Fibroblast of peridontal ligament (primary cell): ENCODE measurements around the gene BCL6B.
"Not testable (repeated sequence)": the region's sequence is repeated elsewhere in the genome, so short reads cannot be mapped to it uniquely, and the experiment has no call there.

Experiments used
- DNase-seq: peaks from one replicate; pipeline ENCODE4 v3.0.0-alpha.2; 2010; ENCODE audit errors: extremely low read depth

The BCL6B gene, protein sequence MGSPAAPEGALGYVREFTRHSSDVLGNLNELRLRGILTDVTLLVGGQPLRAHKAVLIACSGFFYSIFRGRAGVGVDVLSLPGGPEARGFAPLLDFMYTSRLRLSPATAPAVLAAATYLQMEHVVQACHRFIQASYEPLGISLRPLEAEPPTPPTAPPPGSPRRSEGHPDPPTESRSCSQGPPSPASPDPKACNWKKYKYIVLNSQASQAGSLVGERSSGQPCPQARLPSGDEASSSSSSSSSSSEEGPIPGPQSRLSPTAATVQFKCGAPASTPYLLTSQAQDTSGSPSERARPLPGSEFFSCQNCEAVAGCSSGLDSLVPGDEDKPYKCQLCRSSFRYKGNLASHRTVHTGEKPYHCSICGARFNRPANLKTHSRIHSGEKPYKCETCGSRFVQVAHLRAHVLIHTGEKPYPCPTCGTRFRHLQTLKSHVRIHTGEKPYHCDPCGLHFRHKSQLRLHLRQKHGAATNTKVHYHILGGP

GRCh38 chr17:7022781-7023571 is at the start of gene BCL6B:
BCL6B (plus strand) TSS chr17:7023050; CDS start chr17:7023672, 622 bp downstream.
- no peak for DNase-seq

DNA sequence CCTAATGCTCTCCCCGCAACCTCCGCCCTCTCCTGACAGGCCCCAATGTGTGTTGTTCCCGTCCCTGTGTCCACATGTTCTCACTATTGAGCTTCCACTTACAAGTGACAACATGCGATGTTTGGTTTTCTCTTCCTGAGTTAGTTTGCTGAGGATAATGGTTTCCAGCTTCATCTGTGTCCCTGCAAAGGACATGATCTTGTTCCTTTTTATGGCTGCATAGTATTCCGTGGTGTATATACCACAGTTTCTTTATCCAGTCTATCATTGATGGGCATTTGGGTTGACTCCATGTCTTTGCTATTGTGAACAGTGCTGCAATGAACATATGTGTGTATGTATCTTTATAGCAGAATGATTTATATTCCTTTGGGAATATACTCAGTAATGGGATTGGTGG is 43.4 kb upstream of the BCL6B start:
- not testable (repeated sequence) for DNase-seq

- no peak for DNase-seq
Measured at GRCh38 chr17:6981426-6981825, 41.4 kb upstream of the BCL6B start.

DNA sequence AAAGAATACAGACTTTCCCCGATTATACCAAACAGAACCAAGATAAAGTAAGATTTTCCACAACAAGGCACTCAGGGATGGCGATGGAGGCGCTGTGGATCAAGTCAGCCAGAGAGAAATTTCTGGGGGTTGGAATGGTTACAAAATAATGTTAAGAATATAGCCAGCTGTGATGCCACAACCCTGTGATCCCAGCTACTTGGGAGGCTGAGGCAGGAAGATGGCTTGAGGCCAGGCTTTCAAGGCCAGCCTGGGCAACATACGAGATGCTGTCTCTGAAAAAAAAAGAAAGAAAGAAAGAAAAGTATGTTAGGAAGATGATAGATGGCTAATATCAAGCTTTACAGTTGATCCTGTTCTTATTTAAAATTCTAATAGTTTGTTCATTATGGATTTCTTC is 37.6 kb upstream of the BCL6B start:
- peak; percentile 25 for DNase-seq

DNA sequence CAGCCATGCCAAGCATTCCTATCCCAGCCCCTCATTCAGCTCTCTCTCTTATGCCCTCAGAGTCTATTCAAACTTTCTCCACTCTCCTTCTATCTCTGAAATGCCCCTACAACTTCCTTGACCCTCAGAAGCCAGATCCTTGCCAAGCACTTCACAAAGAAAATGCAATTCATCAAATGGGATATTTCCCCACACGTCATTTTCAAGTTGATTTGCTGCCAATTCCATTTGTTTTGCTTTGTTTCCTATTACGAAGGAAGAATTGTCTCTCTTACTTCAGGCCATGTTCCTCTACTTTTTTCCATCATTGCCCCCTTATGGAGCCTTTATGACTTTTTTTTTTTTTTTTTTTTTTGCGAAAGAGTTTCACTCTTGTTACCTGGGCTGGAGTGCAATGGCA is 36.2 kb upstream of the BCL6B start:
- no peak for DNase-seq

- no peak for DNase-seq
Measured at GRCh38 chr17:6989779-6990178, 33.1 kb upstream of the BCL6B start.

GRCh38 chr17:6993613-6994056 is 29.2 kb upstream of the BCL6B start:
- not testable (repeated sequence) for DNase-seq

DNA sequence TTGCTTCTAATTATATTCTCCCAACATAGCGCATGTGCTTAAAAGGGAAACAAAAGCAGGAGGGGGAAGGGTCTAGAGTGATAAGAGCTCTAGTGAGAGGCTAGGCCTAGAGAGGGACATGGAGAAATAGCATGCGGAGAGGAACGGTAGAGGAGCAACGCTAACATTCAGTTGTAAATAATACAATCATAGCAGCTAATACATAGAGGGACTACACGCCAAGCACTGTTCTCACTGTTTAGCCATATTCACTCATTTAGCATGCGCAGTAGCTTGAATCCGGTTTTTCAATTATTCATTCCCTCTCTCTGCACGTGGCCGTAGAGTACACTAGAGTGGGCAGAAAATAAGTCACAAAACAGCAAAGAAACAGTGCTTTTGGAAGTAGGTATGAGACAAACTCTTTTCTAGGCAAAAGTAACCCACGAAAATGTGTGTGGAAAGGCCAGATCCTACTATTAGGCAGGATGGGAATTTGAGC is 28.7 kb upstream of the BCL6B start:
- DNase-seq, result no peak

DNA sequence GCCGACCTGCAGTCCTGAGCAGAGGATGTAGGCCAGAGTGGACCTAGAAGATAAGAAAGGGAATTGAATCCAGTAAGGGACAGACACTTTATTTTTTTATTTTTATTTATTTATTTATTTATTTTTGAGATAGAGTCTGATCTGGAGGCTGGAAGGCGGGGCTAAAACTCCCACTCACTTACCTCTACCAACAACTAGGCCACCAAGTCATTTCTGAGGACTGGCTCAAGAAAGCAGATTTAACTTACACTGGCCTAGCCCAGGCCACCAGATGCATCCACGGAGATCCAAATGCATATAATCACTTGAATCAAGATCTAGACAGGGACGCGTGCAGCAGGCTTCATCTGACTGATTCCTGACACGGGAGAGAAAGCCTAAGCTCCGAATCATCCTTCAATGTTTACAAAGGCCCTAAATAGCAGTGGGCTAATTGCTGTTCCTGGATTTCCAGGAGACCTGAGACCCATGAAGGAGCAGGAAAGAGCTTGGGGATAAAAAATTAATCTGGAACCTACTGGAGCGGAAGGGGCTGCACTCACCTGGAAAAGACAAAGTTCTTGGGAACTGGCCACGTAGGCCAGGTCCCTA is 28.1 kb upstream of the BCL6B start:
- DNase-seq, result peak; percentile 18

DNA sequence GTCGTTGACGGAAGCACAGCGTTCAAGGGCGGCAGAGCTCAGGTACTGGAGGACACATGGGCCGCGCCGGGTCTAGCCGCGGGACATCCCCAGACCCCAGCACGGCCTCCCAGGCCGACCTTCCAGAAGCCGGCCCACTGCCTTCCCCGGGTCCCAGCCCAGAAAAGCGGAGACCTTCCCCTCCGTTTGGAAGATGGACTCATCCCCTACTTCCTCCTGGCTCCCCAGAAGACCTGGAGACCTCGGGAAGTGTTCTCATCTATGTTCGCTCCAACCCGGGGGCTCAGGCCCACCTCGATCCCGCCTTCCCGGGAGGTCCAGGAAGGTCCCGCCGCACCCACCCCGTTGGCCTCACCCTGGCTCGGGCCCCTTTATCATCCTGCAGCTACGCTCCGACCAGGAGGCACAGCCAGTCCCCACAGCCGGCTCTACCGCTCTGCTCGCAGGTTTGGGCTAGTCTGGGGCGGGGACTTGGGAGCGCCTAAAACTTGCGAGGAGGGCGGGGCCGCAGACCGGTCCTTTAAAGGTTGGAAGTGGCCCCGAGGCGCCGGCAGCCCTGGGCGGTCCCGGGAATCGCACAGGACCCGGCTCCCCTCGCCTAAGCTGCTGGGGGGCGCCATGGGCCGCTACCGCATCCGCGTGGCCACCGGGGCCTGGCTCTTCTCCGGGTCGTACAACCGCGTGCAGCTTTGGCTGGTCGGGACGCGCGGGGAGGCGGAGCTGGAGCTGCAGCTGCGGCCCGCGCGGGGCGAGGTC is 27.2 kb upstream of the BCL6B start, which contains the start of gene ALOX12:
TSS of gene ALOX12 (plus strand) at position 550 of the 756 bp plus-strand sequence. CDS start at position 619, 69 bp downstream.
- DNase-seq, result no peak

DNA sequence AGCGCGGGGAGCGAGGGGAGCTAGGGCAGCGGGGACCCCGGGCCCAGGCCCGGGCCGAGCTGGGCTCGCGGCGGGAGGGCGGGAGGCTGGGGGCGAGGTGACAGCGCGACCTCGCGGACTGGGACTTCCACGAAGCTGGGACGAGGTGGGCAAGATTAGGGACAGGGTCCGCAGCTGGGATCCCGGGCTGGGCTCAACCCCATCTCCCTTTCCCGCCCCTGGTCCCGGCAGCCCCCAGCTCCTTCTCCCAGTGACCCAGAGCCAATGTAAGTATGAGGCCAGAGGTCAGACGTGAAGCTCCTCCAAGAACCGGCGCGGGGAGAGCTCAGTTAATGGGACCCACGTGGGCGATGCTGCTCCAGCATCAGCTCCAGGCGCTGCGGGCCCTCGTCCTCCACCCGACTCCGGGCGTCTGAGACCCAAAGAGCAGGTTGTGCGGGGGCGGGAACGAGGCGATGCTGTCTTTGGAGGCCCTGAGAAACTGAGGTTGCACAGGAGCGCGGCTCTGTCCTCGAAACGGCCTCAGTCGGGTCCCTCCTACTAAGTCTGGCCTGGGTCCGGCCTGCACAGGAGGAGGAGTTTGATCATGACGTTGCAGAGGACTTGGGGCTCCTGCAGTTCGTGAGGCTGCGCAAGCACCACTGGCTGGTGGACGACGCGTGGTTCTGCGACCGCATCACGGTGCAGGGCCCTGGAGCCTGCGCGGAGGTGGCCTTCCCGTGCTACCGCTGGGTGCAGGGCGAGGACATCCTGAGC is 26.4 kb upstream of the BCL6B start:
- no peak for DNase-seq

- no peak for DNase-seq
Measured at GRCh38 chr17:6997171-6997570, 25.7 kb upstream of the BCL6B start.

GRCh38 chr17:6998855-6999508 is 23.9 kb upstream of the BCL6B start:
- DNase-seq, result no peak

DNA sequence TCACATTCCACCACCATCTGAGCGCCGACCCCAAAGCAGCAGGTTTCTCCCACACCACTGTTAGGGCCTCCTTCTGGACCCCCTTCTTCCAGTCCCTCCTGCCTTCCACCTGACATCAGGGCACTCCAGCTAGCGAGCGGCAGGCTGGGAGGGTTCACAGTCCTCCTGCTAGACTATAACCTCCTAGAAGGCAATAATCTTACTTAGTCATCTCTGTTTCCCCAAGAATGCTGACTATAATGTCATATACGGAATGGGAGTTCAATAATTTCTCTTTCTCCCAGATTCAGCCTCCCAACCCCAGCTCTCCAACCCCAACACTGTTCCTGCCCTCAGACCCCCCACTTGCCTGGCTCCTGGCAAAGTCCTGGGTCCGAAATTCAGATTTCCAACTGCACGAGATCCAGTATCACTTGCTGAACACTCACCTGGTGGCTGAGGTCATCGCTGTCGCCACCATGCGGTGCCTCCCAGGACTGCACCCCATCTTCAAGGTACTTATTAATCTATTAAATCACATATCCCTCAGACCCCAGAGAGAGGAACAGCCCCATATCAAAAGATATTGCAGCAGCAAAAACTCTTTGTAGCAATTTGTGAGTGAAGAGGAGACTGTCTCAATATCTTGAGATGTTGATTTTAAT is 21.4 kb upstream of the BCL6B start:
- peak; percentile 20 for DNase-seq

DNA sequence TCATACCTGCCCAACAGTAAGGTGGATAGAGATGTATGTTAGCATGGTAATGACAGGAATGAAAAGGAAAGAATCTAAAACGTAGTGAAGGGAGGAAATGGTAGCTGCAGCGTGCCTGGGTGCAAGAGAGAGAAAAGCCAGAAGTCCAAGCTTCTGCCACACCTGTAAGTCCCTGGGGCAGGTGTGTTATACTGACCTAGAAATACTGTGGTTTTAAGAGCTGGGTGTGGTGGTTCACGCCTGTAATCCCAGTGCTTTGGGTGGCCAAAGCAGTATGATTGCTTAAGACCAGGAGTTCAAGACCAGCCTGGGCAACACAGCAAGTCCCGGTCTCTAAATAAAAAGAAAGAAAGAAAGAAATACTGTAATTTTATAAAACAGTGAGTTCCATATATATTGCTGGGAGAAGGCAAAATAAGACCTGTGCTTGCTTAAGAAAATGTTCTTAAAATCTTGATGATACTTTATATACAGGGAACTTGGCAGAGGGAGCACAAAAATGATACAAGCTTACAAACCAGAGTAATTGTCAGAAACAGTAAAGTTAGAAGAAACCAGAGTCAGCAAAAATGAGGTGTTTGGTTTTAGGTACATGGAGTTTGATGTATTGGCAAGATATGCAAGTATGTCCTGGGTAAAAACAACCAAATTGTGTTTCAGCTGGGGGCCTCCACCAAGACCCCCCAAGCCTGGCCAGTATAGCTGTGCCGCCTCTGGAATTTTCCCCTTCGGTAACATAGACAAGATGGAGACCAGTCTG is 20.4 kb upstream of the BCL6B start:
- DNase-seq, result no peak

- DNase-seq, result no peak
Measured at GRCh38 chr17:7003745-7004144, 19.1 kb upstream of the BCL6B start.

DNA sequence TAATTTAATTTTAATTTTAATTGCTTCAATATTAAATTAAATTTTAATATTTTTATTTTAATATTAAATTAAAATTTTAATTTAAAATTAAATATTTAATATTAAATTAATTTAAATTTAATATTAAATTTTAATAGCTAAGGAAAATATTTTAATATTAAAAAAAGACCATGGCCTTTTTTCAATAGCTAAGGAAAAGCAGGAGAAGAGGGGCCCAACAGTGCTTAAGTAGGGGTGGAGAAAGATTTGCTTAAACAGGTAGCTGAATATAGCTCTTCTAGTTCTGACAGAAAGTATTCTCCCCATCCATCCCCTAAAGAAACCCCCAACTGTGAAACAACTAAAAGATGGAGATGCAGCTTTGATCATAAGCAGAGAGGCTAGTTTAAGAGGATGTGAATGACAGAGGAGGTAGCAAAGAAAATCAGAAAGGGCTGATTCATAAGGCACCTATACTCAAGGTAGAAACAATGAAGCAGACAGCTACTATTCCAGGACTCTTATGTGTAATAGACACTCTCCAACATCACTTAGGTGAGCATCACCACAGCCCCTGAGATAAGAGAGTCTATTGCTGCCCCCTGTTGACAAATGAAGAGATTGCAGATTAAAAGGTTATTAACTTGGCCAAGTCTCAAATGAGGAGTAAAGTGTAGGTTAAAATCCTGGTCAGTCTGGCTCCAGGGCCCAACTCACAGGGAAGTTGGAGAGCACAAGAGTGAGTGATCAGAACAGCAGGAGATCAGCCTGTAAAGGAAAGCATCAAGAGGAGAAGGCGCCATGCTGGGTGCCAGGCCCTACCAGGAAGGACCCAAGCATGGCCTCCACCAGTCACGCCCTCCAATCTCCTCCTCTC is 18.2 kb upstream of the BCL6B start:
- peak; percentile 72 for DNase-seq

GRCh38 chr17:7005716-7006115 is 17.1 kb upstream of the BCL6B start:
- no peak for DNase-seq
